GM12878 (cell line): ENCODE results near the gene UGT1A7. TPM values are rescaled to one million over a fixed set of nuclear protein-coding genes. Genes with fewer than 3 reads are reported as not detected.
"Not testable (repeated sequence)": the region's sequence is repeated elsewhere in the genome, so short reads cannot be mapped to it uniquely, and the experiment has no call there.

Experiments used
- ATAC-seq: fragments of 200-7000 bp; cut with Tn5 transposase; 3 replicates; pipeline ENCODE4 v1.9.1; 2020; ENCODE audit warnings: mild to moderate bottlenecking, moderate library complexity
- BruUV-seq: library from RNA; stranded (reverse); fragments of 400-500 nt; replicated peaks from 2 replicates; lab custom pipeline; 2021; lab: Mats Ljungman, UMichigan
- CTCF ChIA-PET: fragments of 300-600 bp; sonication (Branson Sonifier 250); formaldehyde crosslinking; extraction: SDS; loops from one replicate; lab custom pipeline; 2021; ENCODE audit warnings: inconsistent platforms; lab: Yijun Ruan, JAX
- POLR2A ChIA-PET: fragments of 350-600 bp; formaldehyde crosslinking; extraction: SDS; loops from one replicate; lab custom pipeline; 2021; ENCODE audit warnings: inconsistent platforms; lab: Charles Lee
- RAD21 ChIA-PET: fragments of 300-600 bp; sonication (Branson Sonifier 250); formaldehyde crosslinking; loops from one replicate; lab custom pipeline; 2023; ENCODE audit warnings: antibody characterized with exemption; ENCODE audit not compliant: unreplicated experiment; lab: Charles Lee
- SMC1A ChIA-PET: fragments of 300-600 bp; sonication (Branson Sonifier 250); formaldehyde crosslinking; loops from one replicate; lab custom pipeline; 2023; ENCODE audit not compliant: unreplicated experiment, uncharacterized antibody; lab: Charles Lee
- DNase-seq: peaks from one replicate; pipeline ENCODE4 v3.0.0-alpha.2; 2011; ENCODE audit warnings: low read depth, low spot score
- FAIRE-seq: peaks from 3 replicates; lab custom pipeline; 2011; peaks lifted over from hg19 to GRCh38; lab: Jason Lieb, UNC
- H2AFZ ChIP-seq: 2 replicates; pipeline ENCODE4 v1.6.0; 2011; ENCODE audit warnings: low read depth, low read length, control low read depth; ENCODE audit not compliant: control insufficient read depth
- H3K27ac ChIP-seq: 2 replicates; pipeline ENCODE4 v1.5.1; 2011; ENCODE audit warnings: control low read depth; ENCODE audit not compliant: control insufficient read depth, insufficient read depth
- H3K27me3 ChIP-seq, 2 experiments: replicated peaks in 1 of 2; 2 replicates each; pipeline versions ENCODE4 v1.6.0 to v1.6.1; 2011; ENCODE audit warnings: low read length in 1 of 2; ENCODE audit not compliant: control insufficient read depth in 2 of 2, insufficient read depth in 2 of 2
- H3K36me3 ChIP-seq, 2 experiments: 2 replicates each; pipeline ENCODE4 v1.5.1; 2011; ENCODE audit warnings: low read length in 1 of 2; ENCODE audit not compliant: control insufficient read depth in 2 of 2, insufficient read depth in 2 of 2
- H3K4me1 ChIP-seq: 2 replicates; pipeline ENCODE4 v1.6.1; 2011; ENCODE audit warnings: mild to moderate bottlenecking, low read length, moderate library complexity, mixed read lengths; ENCODE audit not compliant: control insufficient read depth, insufficient read depth
- H3K4me2 ChIP-seq: 2 replicates; pipeline ENCODE4 v1.6.0; 2011; ENCODE audit warnings: control low read depth; ENCODE audit not compliant: control insufficient read depth, insufficient read depth
- H3K4me3 ChIP-seq: fragments of 200-600 bp; sonication (generic); 2 replicates; pipeline ENCODE4 v1.5.1; 2016
- H3K79me2 ChIP-seq: 2 replicates; pipeline ENCODE4 v1.6.0; 2011; ENCODE audit warnings: low read length; ENCODE audit not compliant: control insufficient read depth, insufficient read depth
- H3K9ac ChIP-seq: 2 replicates; pipeline ENCODE4 v1.8.0; 2011; ENCODE audit warnings: low read length, control low read depth, mixed read lengths; ENCODE audit not compliant: control insufficient read depth, insufficient read depth
- H3K9me3 ChIP-seq: replicated peaks from 3 replicates; pipeline ENCODE4 v1.5.1; 2011; ENCODE audit warnings: mild to moderate bottlenecking, low read length; ENCODE audit not compliant: control insufficient read depth, insufficient read depth
- H4K20me1 ChIP-seq: 2 replicates; pipeline ENCODE4 v1.6.0; 2011; ENCODE audit not compliant: control insufficient read depth, insufficient read depth
- CBX5 ChIP-seq: sonication (generic); IDR thresholded peaks from 2 replicates; pipeline ENCODE4 v1.6.1; 2016; ENCODE audit warnings: low read depth, moderate library complexity, mild to moderate bottlenecking, inconsistent platforms
- EZH2 ChIP-seq: IDR thresholded peaks from 2 replicates; pipeline ENCODE4 v1.6.1; 2012; ENCODE audit warnings: low read depth, mild to moderate bottlenecking, control low read depth, inconsistent platforms, low read length, borderline replicate concordance; ENCODE audit not compliant: control insufficient read depth
- GATAD2B ChIP-seq: fragments of 450-650 bp; conservative IDR thresholded peaks from 2 replicates; pipeline ENCODE4 v1.6.1; 2017; ENCODE audit warnings: low read depth, mild to moderate bottlenecking, moderate library complexity
- HDAC6 ChIP-seq: fragments of 200-600 bp; sonication (generic); IDR thresholded peaks from one replicate; pipeline ENCODE4 v1.8.0; 2017; ENCODE audit warnings: antibody characterized with exemption; ENCODE audit not compliant: unreplicated experiment
- KDM1A ChIP-seq: fragments of 200-600 bp; sonication (generic); IDR thresholded peaks from 2 replicates; pipeline ENCODE4 v1.6.1; 2016; ENCODE audit warnings: borderline replicate concordance
- PAX5 ChIP-seq: IDR thresholded peaks from 2 replicates; pipeline ENCODE4 v1.6.1; 2011; ENCODE audit warnings: low read depth, low read length, borderline replicate concordance
- RUNX3 ChIP-seq: IDR thresholded peaks from 2 replicates; pipeline ENCODE4 v1.6.1; 2012; ENCODE audit warnings: low read length, inconsistent platforms
- SIX5 ChIP-seq: IDR thresholded peaks from 2 replicates; pipeline ENCODE4 v1.6.1; 2011; ENCODE audit warnings: mild to moderate bottlenecking, low read depth, low read length, moderate library complexity; ENCODE audit not compliant: severe bottlenecking
- SMAD1 ChIP-seq: fragments of 450-650 bp; IDR thresholded peaks from 2 replicates; pipeline ENCODE4 v1.6.1; 2018; ENCODE audit warnings: mild to moderate bottlenecking, low read depth; ENCODE audit not compliant: partially characterized antibody
- SPI1 ChIP-seq: IDR thresholded peaks from 2 replicates; pipeline ENCODE4 v1.6.1; 2011; ENCODE audit warnings: low read depth, mild to moderate bottlenecking, low read length, moderate library complexity, borderline replicate concordance; ENCODE audit not compliant: insufficient read depth
- WRNIP1 ChIP-seq: IDR thresholded peaks from 2 replicates; pipeline ENCODE4 v1.6.1; 2011; ENCODE audit warnings: low read depth, low read length, improper control_type of control experiment, borderline replicate concordance
- ZNF622 ChIP-seq: fragments of 450-650 bp; IDR thresholded peaks from 2 replicates; pipeline ENCODE4 v1.6.1; 2017; ENCODE audit warnings: mild to moderate bottlenecking, inconsistent platforms
- ZSCAN29 ChIP-seq: fragments of 450-650 bp; IDR thresholded peaks from 2 replicates; pipeline ENCODE4 v1.6.1; 2017; ENCODE audit warnings: mild to moderate bottlenecking, moderate library complexity
- WGBS: methylation state at CpG from one replicate; pipeline ENCODE4 v1.1.6; 2016; ENCODE audit warnings: low lambda C conversion rate; ENCODE audit not compliant: insufficient replicate concordance, insufficient coverage; ENCODE audit errors: missing lambda C conversion rate; 5-methylcytosine and 5-hydroxymethylcytosine counted together
- in situ Hi-C: fragments of 300-500 bp; cut with MboI; formaldehyde crosslinking; loops from 9 replicates; pipeline ENCODE4 v1.14.3; 2018; ENCODE audit warnings: mixed read lengths
- intact Hi-C: fragments of 100-400 bp; cut with micrococcal nuclease; formaldehyde crosslinking; loops from one replicate; pipeline ENCODE4 v1.14.2; 2022; ENCODE audit not compliant: unreplicated experiment
- polyA plus RNA-seq, 11 experiments: library from polyadenylated mRNA; depleted of rRNA in 4 of 11; unstranded in 6 of 11; stranded (reverse) in 5 of 11; fragments of >200 nt; fragmentation: Nextera tagmentation in 4 of 11; fragmentation: Illumina TruSeq in 1 of 11; extraction: Ambion mirVana in 4 of 11; extraction: Trizol in 1 of 11; gene quantifications; 1 replicate in 1 of 11; 2 replicates in 10 of 11; pipeline versions ENCODE4 v1.2.1 to v1.2.3, GENCODE V29; 2011 to 2016; ENCODE audit warnings: inconsistent platforms in 2 of 11, missing spikeins in 2 of 11, low read depth in 1 of 11
- total RNA-seq, 4 experiments: library from RNA; depleted of rRNA in 3 of 4; stranded (reverse); fragments of >200 nt in 3 of 4; fragmentation: Illumina TruSeq in 1 of 4; extraction: Trizol in 1 of 4; gene quantifications; 2 replicates each; pipeline versions ENCODE4 v1.2.1 to v1.2.3, GENCODE V29; 2013 to 2021
- TF ChIP-seq, protein P1 (sequence below): IDR thresholded peaks from 2 replicates; pipeline ENCODE4 v1.6.1; 2012; ENCODE audit warnings: low read length, inconsistent platforms
- TF ChIP-seq, protein P2 (sequence below): fragments of 150-350 bp; IDR thresholded peaks from 2 replicates; pipeline ENCODE4 v1.6.1; 2014; ENCODE audit warnings: mild to moderate bottlenecking, low read depth, low read length

UGT1A7 gene
- total and polyA plus RNA-seq, 10 of the 15 experiments (the other 5 are each of a cell fraction or from before 2014, with no cell fraction given) = not detected

DNA sequence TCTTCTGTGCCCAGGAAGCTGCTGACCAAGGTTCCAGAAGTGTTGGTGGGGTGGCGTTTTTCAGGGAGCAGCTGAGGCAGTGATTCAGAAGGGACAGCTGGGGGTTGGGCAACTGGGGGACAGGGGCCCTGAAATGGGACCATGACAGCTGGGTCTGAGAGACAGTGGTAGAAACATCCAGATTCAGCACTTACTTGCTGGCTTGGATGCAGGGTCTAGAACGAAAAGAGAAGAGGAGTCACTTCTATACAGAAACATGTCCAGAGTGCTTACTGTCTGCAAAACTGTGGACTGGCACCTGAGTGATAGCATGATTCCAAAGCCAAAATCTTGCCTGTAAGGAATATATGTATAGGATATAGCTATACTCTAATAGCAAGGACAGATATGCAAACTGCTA lies 64.1 kb downstream of the UGT1A7 start:
- POLR2A ChIA-PET, H3K79me2 ChIP-seq, SMC1A ChIA-PET: not testable (repeated sequence)

DNA sequence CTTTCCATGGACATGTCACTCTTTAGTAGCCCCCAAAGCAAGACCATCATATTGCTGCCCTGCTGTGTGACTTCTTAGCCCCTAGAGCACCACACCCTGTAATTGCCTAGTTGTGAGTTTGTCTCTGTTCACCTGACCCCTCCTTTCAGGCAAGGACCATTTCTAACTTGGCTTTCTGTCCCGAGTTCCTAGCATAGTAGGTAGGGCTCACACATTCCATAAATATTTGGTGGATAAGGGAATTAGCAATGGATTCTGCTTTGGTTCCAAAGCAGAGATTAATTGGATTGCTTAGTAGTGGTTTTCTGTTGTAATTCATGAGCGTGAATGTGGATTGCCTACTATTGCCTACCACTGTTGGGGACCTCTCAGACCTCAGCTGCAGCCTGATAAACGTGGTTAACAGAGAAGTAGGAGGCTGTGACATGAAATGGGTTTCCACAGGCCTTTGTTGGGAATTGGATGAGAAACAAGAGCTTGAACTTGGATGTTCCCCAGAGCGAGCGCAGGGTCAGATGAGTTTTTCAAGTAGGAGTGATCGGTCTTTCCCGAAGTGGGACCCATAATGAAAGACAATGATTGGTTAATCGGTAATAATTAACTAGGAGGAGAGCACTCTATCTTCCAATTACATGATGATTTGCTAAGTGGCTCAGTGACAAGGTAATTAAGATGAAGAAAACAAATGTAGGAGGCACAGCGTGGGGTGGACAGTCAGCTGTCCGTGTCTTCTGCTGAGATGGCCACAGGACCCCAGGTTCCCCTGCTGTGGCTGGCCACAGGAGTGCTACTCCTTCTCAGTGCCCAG lies 65.0 kb downstream of the UGT1A7 start:
- in situ Hi-C loops (no loop called here), intact Hi-C loops (no loop called here)
- ATAC-seq (no peak), FAIRE-seq (no peak), DNase-seq (no peak)
- no peaks in the 10 kb centered on the region for H3K4me1 ChIP-seq
- no peak overlapping the region for H3K4me2 ChIP-seq
- H3K27me3 ChIP-seq = no peaks in the 10 kb centered on the region
- SMC1A ChIA-PET = no interaction called here
- RAD21 ChIA-PET = no interaction called here
- H3K36me3 ChIP-seq = no peaks in the 10 kb centered on the region
- H3K9ac ChIP-seq = no peak overlapping the region
- no TSS peak for BruUV-seq
- no peaks in the 10 kb centered on the region for H4K20me1 ChIP-seq
- no peaks in the 10 kb centered on the region for H3K79me2 ChIP-seq
- H3K27ac ChIP-seq = no peak overlapping the region
- H3K4me3 ChIP-seq = no peak overlapping the region
- H2AFZ ChIP-seq = no peak overlapping the region
- WGBS = 48% methylated on average over 10 of the region's 10 CpGs
- H3K9me3 ChIP-seq = no peaks in the 10 kb centered on the region; the same call in 2 of the 3 replicates
- CTCF ChIA-PET = no interaction called here
- POLR2A ChIA-PET = no interaction called here
- no peak for TF ChIP-seq KDM1A
- no peak for TF ChIP-seq ZNF622
- no peak for TF ChIP-seq GATAD2B
- TF ChIP-seq ZSCAN29 = no peak
- TF ChIP-seq, protein P1, sequence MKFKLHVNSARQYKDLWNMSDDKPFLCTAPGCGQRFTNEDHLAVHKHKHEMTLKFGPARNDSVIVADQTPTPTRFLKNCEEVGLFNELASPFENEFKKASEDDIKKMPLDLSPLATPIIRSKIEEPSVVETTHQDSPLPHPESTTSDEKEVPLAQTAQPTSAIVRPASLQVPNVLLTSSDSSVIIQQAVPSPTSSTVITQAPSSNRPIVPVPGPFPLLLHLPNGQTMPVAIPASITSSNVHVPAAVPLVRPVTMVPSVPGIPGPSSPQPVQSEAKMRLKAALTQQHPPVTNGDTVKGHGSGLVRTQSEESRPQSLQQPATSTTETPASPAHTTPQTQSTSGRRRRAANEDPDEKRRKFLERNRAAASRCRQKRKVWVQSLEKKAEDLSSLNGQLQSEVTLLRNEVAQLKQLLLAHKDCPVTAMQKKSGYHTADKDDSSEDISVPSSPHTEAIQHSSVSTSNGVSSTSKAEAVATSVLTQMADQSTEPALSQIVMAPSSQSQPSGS = no peak
- no peak for TF ChIP-seq WRNIP1
- TF ChIP-seq PAX5 = no peak
- no peak for TF ChIP-seq HDAC6
- no peak for TF ChIP-seq RUNX3
- no peak for TF ChIP-seq SPI1
- TF ChIP-seq SMAD1 = no peak
- TF ChIP-seq, protein P2, sequence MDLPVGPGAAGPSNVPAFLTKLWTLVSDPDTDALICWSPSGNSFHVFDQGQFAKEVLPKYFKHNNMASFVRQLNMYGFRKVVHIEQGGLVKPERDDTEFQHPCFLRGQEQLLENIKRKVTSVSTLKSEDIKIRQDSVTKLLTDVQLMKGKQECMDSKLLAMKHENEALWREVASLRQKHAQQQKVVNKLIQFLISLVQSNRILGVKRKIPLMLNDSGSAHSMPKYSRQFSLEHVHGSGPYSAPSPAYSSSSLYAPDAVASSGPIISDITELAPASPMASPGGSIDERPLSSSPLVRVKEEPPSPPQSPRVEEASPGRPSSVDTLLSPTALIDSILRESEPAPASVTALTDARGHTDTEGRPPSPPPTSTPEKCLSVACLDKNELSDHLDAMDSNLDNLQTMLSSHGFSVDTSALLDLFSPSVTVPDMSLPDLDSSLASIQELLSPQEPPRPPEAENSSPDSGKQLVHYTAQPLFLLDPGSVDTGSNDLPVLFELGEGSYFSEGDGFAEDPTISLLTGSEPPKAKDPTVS = no peak
- no peak for TF ChIP-seq CBX5
- no peak for TF ChIP-seq SIX5
- no peak for TF ChIP-seq EZH2

More for the DNA sequence above, 64.1 kb downstream of the UGT1A7 start:
- H3K4me2 ChIP-seq, H3K36me3 ChIP-seq, H3K27ac ChIP-seq, H3K9me3 ChIP-seq, intact Hi-C loops, BruUV-seq, H3K27me3 ChIP-seq, in situ Hi-C loops, FAIRE-seq, H3K9ac ChIP-seq, H3K4me1 ChIP-seq, ATAC-seq, CTCF ChIA-PET, RAD21 ChIA-PET, H3K4me3 ChIP-seq, H2AFZ ChIP-seq, DNase-seq, H4K20me1 ChIP-seq: not testable (repeated sequence)
- 0% methylated on average over 2 of the region's 2 CpGs for WGBS
